H1 (cell line): ENCODE results near the gene C5orf24. TPM values are rescaled to one million over a fixed set of nuclear protein-coding genes. Genes with fewer than 3 reads are reported as not detected.

ENCODE experiments used
- CTCF ChIA-PET: fragments of 300-600 bp; sonication (Branson Sonifier 250); formaldehyde crosslinking; loops from one replicate; lab custom pipeline; 2021; ENCODE audit not compliant: partially characterized antibody; lab: Charles Lee
- POLR2A ChIA-PET: fragments of 300-600 bp; sonication (Branson Sonifier 250); formaldehyde crosslinking; loops from one replicate; lab custom pipeline; 2021; ENCODE audit warnings: inconsistent platforms; ENCODE audit not compliant: partially characterized antibody; lab: Charles Lee
- DNase-seq, 2 experiments: peaks; one replicate each; pipeline versions ENCODE4 v3.0.0 to v3.0.0-alpha.2; 2010 to 2022; ENCODE audit warnings: low spot score in 2 of 2, low read depth in 1 of 2, mixed read lengths in 1 of 2
- FAIRE-seq: peaks from 2 replicates; lab custom pipeline; 2011; peaks lifted over from hg19 to GRCh38; lab: Jason Lieb, UNC
- H2AFZ ChIP-seq: 2 replicates; pipeline ENCODE4 v1.8.1; 2012; ENCODE audit warnings: low read length, inconsistent platforms
- H2AK5ac ChIP-seq: 2 replicates; pipeline ENCODE4 v1.6.1; 2013; ENCODE audit warnings: low read depth, low read length
- H2BK120ac ChIP-seq: replicated peaks from 2 replicates; pipeline ENCODE3; 2013; ENCODE audit warnings: low read depth, low read length, inconsistent platforms
- H2BK12ac ChIP-seq: 2 replicates; pipeline ENCODE4 v1.6.1; 2013; ENCODE audit warnings: low read depth, low read length
- H2BK15ac ChIP-seq: 2 replicates; pipeline ENCODE4 v1.6.1; 2013; ENCODE audit warnings: low read length
- H2BK20ac ChIP-seq: 2 replicates; pipeline ENCODE4 v1.6.1; 2013; ENCODE audit warnings: low read length
- H2BK5ac ChIP-seq: 2 replicates; pipeline ENCODE4 v1.6.1; 2013; ENCODE audit warnings: low read depth, low read length
- H3K14ac ChIP-seq: 2 replicates; pipeline ENCODE4 v1.6.1; 2013; ENCODE audit warnings: inconsistent platforms; ENCODE audit not compliant: insufficient read length
- H3K18ac ChIP-seq: 2 replicates; pipeline ENCODE4 v1.6.1; 2013; ENCODE audit warnings: low read length; ENCODE audit errors: extremely low read depth
- H3K23ac ChIP-seq: 2 replicates; pipeline ENCODE4 v1.6.1; 2013; ENCODE audit warnings: inconsistent platforms; ENCODE audit not compliant: insufficient read length
- H3K23me2 ChIP-seq: 2 replicates; pipeline ENCODE4 v1.6.1; 2013; ENCODE audit warnings: low read depth, low read length
- H3K27ac ChIP-seq: 2 replicates; pipeline ENCODE4 v1.6.1; 2011; ENCODE audit warnings: low read depth, low read length, inconsistent platforms
- H3K27me3 ChIP-seq, 4 experiments: replicated peaks in 1 of 4; 1 replicate in 1 of 4; 2 replicates in 3 of 4; pipeline versions ENCODE4 v1.6.1 to v1.8.1; 2011 to 2013; ENCODE audit warnings: low read length in 3 of 4, mild to moderate bottlenecking in 3 of 4, inconsistent platforms in 2 of 4, mixed read lengths in 2 of 4, moderate library complexity in 1 of 4; ENCODE audit not compliant: control insufficient read depth in 3 of 4, insufficient read depth in 3 of 4; ENCODE audit errors: extremely low read depth in 1 of 4
- H3K36me3 ChIP-seq, 4 experiments: 2 replicates each; pipeline versions ENCODE4 v1.6.1 to v1.8.1; 2011 to 2013; ENCODE audit warnings: mild to moderate bottlenecking in 4 of 4, low read length in 3 of 4, moderate library complexity in 2 of 4, control low read depth in 1 of 4, inconsistent platforms in 1 of 4; ENCODE audit not compliant: insufficient read depth in 4 of 4, control insufficient read depth in 2 of 4
- H3K4ac ChIP-seq: replicated peaks from 2 replicates; pipeline ENCODE3; 2013; ENCODE audit warnings: low read length, low read depth, mixed read lengths, inconsistent platforms; ENCODE audit not compliant: insufficient read length
- H3K4me1 ChIP-seq, 4 experiments: replicated peaks in 1 of 4; 1 replicate in 1 of 4; 2 replicates in 3 of 4; pipeline versions ENCODE4 v1.6.1 to v1.8.1; 2011 to 2013; ENCODE audit warnings: low read length in 3 of 4, inconsistent platforms in 2 of 4, mixed read lengths in 1 of 4; ENCODE audit not compliant: insufficient read depth in 4 of 4, control insufficient read depth in 3 of 4
- H3K4me2 ChIP-seq, 2 experiments: 2 replicates each; pipeline versions ENCODE4 v1.6.1 to v1.8.1; 2011 to 2013; ENCODE audit warnings: low read depth in 2 of 2, low read length in 2 of 2, control low read depth in 1 of 2, inconsistent platforms in 1 of 2, mild to moderate bottlenecking in 1 of 2; ENCODE audit not compliant: insufficient read depth in 1 of 2
- H3K4me3 ChIP-seq, 4 experiments: fragments of 200-600, 300-600 bp in 1 of 4; sonication (generic), shearing (Covaris generic), sonication (Bioruptor Twin) in 1 of 4; 2 replicates each; pipeline versions ENCODE4 v1.5.1 to v1.8.1; 2011 to 2016; ENCODE audit warnings: low read length in 4 of 4, low read depth in 3 of 4, control low read depth in 2 of 4, inconsistent platforms in 2 of 4, mild to moderate bottlenecking in 2 of 4, mixed read lengths in 1 of 4, moderate library complexity in 1 of 4; ENCODE audit not compliant: insufficient read depth in 2 of 4; ENCODE audit errors: extremely low read depth in 1 of 4
- H3K56ac ChIP-seq: replicated peaks from 2 replicates; pipeline ENCODE3; 2013; ENCODE audit warnings: low read depth, mild to moderate bottlenecking, mixed read lengths, low read length, inconsistent platforms; ENCODE audit not compliant: insufficient read length
- H3K79me1 ChIP-seq: 2 replicates; pipeline ENCODE4 v1.6.1; 2013; ENCODE audit warnings: low read depth, low read length, control low read depth
- H3K79me2 ChIP-seq, 2 experiments: 2 replicates each; pipeline versions ENCODE4 v1.6.1 to v1.8.1; 2012 to 2013; ENCODE audit warnings: low read length in 2 of 2, mild to moderate bottlenecking in 2 of 2, inconsistent platforms in 1 of 2; ENCODE audit not compliant: insufficient read depth in 2 of 2, control insufficient read depth in 1 of 2
- H3K9ac ChIP-seq, 4 experiments: replicated peaks in 1 of 4; 1 replicate in 1 of 4; 2 replicates in 3 of 4; pipeline versions ENCODE4 v1.6.1 to v1.8.1; 2011 to 2013; ENCODE audit warnings: low read depth in 3 of 4, low read length in 3 of 4, control low read depth in 2 of 4, mild to moderate bottlenecking in 2 of 4, moderate library complexity in 2 of 4, inconsistent platforms in 1 of 4; ENCODE audit errors: extremely low read depth in 1 of 4
- H3K9me3 ChIP-seq, 2 experiments: 2 replicates each; pipeline versions ENCODE4 v1.6.1 to v1.8.1; 2012 to 2013; ENCODE audit warnings: mild to moderate bottlenecking in 2 of 2, moderate library complexity in 2 of 2, control low read depth in 1 of 2, inconsistent platforms in 1 of 2, low read depth in 1 of 2, low read length in 1 of 2, mixed read lengths in 1 of 2; ENCODE audit not compliant: insufficient read depth in 2 of 2
- H4K20me1 ChIP-seq, 2 experiments: replicated peaks in 1 of 2; 2 replicates each; pipeline versions ENCODE3 to v1.8.1; 2011 to 2013; ENCODE audit warnings: inconsistent platforms in 2 of 2, low read length in 2 of 2, mild to moderate bottlenecking in 1 of 2; ENCODE audit not compliant: insufficient read depth in 2 of 2, control insufficient read depth in 1 of 2
- H4K5ac ChIP-seq: 2 replicates; pipeline ENCODE4 v1.6.1; 2013; ENCODE audit warnings: low read length, low read depth, mixed read lengths, inconsistent platforms; ENCODE audit not compliant: insufficient read length
- H4K8ac ChIP-seq: 2 replicates; pipeline ENCODE4 v1.8.0; 2013; ENCODE audit warnings: mild to moderate bottlenecking, moderate library complexity, low read length, inconsistent platforms; ENCODE audit not compliant: insufficient read depth; ENCODE audit errors: extremely low read depth
- H4K91ac ChIP-seq: replicated peaks from 2 replicates; pipeline ENCODE3; 2013; ENCODE audit warnings: low read length, mixed read lengths, inconsistent platforms; ENCODE audit not compliant: insufficient read length
- BACH1 ChIP-seq: IDR thresholded peaks from 2 replicates; pipeline ENCODE4 v1.6.1; 2012; ENCODE audit warnings: low read length, improper control_type of control experiment
- BCL11A ChIP-seq, 2 experiments: IDR thresholded peaks; one replicate each; pipeline ENCODE4 v1.6.1; 2011; ENCODE audit warnings: low read depth in 2 of 2, low read length in 2 of 2, mild to moderate bottlenecking in 2 of 2
- CBX5 ChIP-seq: fragments of 300-800, 300-1000 bp; sonication (generic); IDR thresholded peaks from 2 replicates; pipeline ENCODE4 v1.7.1; 2016; ENCODE audit warnings: antibody characterized with exemption, low read length, low read depth
- CREB1 ChIP-seq: IDR thresholded peaks from 2 replicates; pipeline ENCODE4 v1.6.1; 2012; ENCODE audit warnings: inconsistent platforms
- EP300 ChIP-seq, 2 experiments: IDR thresholded peaks; 1 replicate in 1 of 2; 2 replicates in 1 of 2; pipeline ENCODE4 v1.6.1; 2011 to 2012; ENCODE audit warnings: low read depth in 2 of 2, low read length in 2 of 2, mild to moderate bottlenecking in 2 of 2, borderline replicate concordance in 1 of 2, inconsistent platforms in 1 of 2, moderate library complexity in 1 of 2
- NRF1 ChIP-seq: IDR thresholded peaks from 2 replicates; pipeline ENCODE4 v1.6.1; 2011; ENCODE audit warnings: mild to moderate bottlenecking, low read depth, low read length, improper control_type of control experiment
- POLR2A ChIP-seq, 2 experiments: IDR thresholded peaks; 1 replicate in 1 of 2; 2 replicates in 1 of 2; pipeline ENCODE4 v1.6.1; 2011; ENCODE audit warnings: low read depth in 2 of 2, low read length in 2 of 2, mild to moderate bottlenecking in 2 of 2; ENCODE audit errors: control extremely low read depth in 1 of 2
- SAP30 ChIP-seq: fragments of 300-600 bp; sonication (generic); IDR thresholded peaks from 2 replicates; pipeline ENCODE4 v1.7.1; 2012; ENCODE audit warnings: low read length, moderate library complexity, mild to moderate bottlenecking, inconsistent platforms; ENCODE audit not compliant: insufficient read depth, insufficient replicate concordance
- SIN3A ChIP-seq, 2 experiments: IDR thresholded peaks in 1 of 2; conservative IDR thresholded peaks in 1 of 2; 2 replicates each; pipeline ENCODE4 v1.6.1; 2011 to 2012; ENCODE audit warnings: low read length in 2 of 2, improper control_type of control experiment in 1 of 2, low read depth in 1 of 2, mild to moderate bottlenecking in 1 of 2
- SIRT6 ChIP-seq: IDR thresholded peaks from one replicate; pipeline ENCODE4 v1.7.1; 2012; ENCODE audit warnings: low read length, inconsistent platforms
- TEAD4 ChIP-seq: IDR thresholded peaks from 2 replicates; pipeline ENCODE4 v1.6.1; 2012; ENCODE audit warnings: low read depth, low read length, inconsistent platforms, mixed read lengths
- WGBS, 2 experiments: shearing (Covaris generic) in 1 of 2; methylation state at CpG; one replicate each; pipeline versions ENCODE4 v1.1.6 to v1.1.7; 2013 to 2015; ENCODE audit warnings: low lambda C conversion rate in 2 of 2, mixed read lengths in 2 of 2, inconsistent platforms in 1 of 2, low coverage in 1 of 2, missing lambda C conversion rate in 1 of 2; ENCODE audit not compliant: insufficient replicate concordance in 2 of 2, insufficient coverage in 1 of 2, insufficient read length in 1 of 2; ENCODE audit errors: extremely low coverage in 1 of 2, missing lambda C conversion rate in 1 of 2; 5-methylcytosine and 5-hydroxymethylcytosine counted together
- polyA plus RNA-seq, 7 experiments: library from polyadenylated mRNA; depleted of rRNA in 3 of 7; stranded (reverse) in 5 of 7; unstranded in 2 of 7; fragments of >200 nt in 5 of 7; fragments of 200-250 nt in 2 of 7; gene quantifications; 1 replicate in 5 of 7; 2 replicates in 1 of 7; 4 replicates in 1 of 7; pipeline versions ENCODE4 v1.2.1 to v1.2.3, GENCODE V29; 2011 to 2013; ENCODE audit warnings: missing spikeins in 2 of 7, mixed read lengths in 2 of 7
- total RNA-seq: library from RNA; stranded (reverse); fragmentation: NEBNext Ultra II Directional; extraction: Animal tissue kit (Norgen Biotek cat#: 25700); gene quantifications from 2 replicates; pipeline ENCODE4 v1.2.1, GENCODE V29; 2021

C5orf24 gene
- total and polyA plus RNA-seq, 2 of the 8 experiments (the other 6 are each of a cell fraction or from before 2014, with no cell fraction given), result 11.1 to 20.2 TPM

- Histone ChIP-seq H2BK5ac (peak within 1 kb of the TSS; percentile 95), H2BK20ac (no peak within 1 kb of the TSS; the same call in 1 of the 2 replicates), H3K56ac (peak within 1 kb of the TSS; percentile 99), H3K14ac (no peak within 1 kb of the TSS), H3K4me3 (peak within 1 kb of the TSS; percentile 73 to 93 (median 78)), H3K9ac (peak within 1 kb of the TSS; percentile 79 to 90 (median 86)), H3K27me3 (no peaks in the 10 kb centered on the region), H2BK12ac (peak within 1 kb of the TSS; percentile 75; the same call in 1 of the 2 replicates), H3K9me3 (no peaks in the 10 kb centered on the region), H3K79me2 (no peaks in the 10 kb centered on the region; a peak in 2 of 4 replicates), H3K36me3 (no peaks in the 10 kb centered on the region), H3K4me2 (peak within 1 kb of the TSS; percentile 78 to 87), H2BK15ac (peak within 1 kb of the TSS; percentile 92; the same call in 1 of the 2 replicates), H4K20me1 (no peaks in the 10 kb centered on the region), H3K18ac (peak within 1 kb of the TSS; percentile 98), H4K8ac (peak within 1 kb of the TSS; percentile 99), H3K27ac (peak within 1 kb of the TSS; percentile 79; the same call in 1 of the 2 replicates), H3K23ac (no peak within 1 kb of the TSS), H4K91ac (peak within 1 kb of the TSS; percentile 98), H3K4me1 (peaks cover 0 to 12% (median 8%) of the 10 kb centered on the region in 4 experiments; a peak in 6 of 7 replicates), H3K4ac (peak within 1 kb of the TSS; percentile 73), H3K23me2 (peaks cover 9% of the 10 kb centered on the region), H2AFZ (peak within 1 kb of the TSS; percentile 96), H2BK120ac (peak within 1 kb of the TSS; percentile 89), H2AK5ac (no peak within 1 kb of the TSS), H3K79me1 (0 out of 2 replicates have a peak, but pooled peaks cover 3% of the 10 kb centered on the region), H4K5ac (peak within 1 kb of the TSS; percentile 97)
- ChIA-PET CTCF (interaction anchor here (0.6 to 1.2 kb wide), 4 partner anchors 10 to 36 kb away, joined by 3 to 6 read pairs (median 3); no protein-coding TSS in a partner anchor), POLR2A (interaction anchor here (0.6 to 5.6 kb wide), 15 partner anchors 9 to 529 kb away, joined by 3 to 54 read pairs (median 4); partner anchors contain the start of genes C5orf24 and PCBD2)
- peak; percentile 61 to 89 for DNase-seq
- WGBS, 2 experiments, result 3% methylated on average over 79 of the region's 79 CpGs; no CpG with 5 or more reads in 1 of the 2 experiments
- no peak for FAIRE-seq
- TF ChIP-seq SIRT6, result no peak
- peak in 1 of 2 experiments; percentile 47; a peak in 1 of 4 replicates for TF ChIP-seq SIN3A (conservative IDR thresholded peaks at IDR 0.05 in 1 of 2, IDR thresholded peaks at IDR 0.05 in 1 of 2; ENCODE audit: low read depth in 1 of 2, low read length in 2 of 2)
- TF ChIP-seq CREB1, result peak; percentile 55; the same call in 1 of the 2 replicates
- TF ChIP-seq NRF1, result no peak
- TF ChIP-seq CBX5, result no peak
- TF ChIP-seq TEAD4, result peak; percentile 21; the same call in 1 of the 2 replicates
- TF ChIP-seq POLR2A (IDR thresholded peaks at IDR 0.05; ENCODE audit: control extremely low read depth in 1 of 2, low read depth in 2 of 2, low read length in 2 of 2), result peak in 1 of 2 experiments; percentile 91; a peak in 2 of 3 replicates
- TF ChIP-seq SAP30, result no peak
- TF ChIP-seq BACH1, result no peak
- TF ChIP-seq BCL11A (IDR thresholded peaks at IDR 0.05; ENCODE audit: low read depth in 2 of 2, low read length in 2 of 2), result no peak
- no peak for TF ChIP-seq EP300 (IDR thresholded peaks at IDR 0.05; ENCODE audit: borderline replicate concordance in 1 of 2, low read depth in 2 of 2, low read length in 2 of 2)
Measured at GRCh38 chr5:134873987-134874830, 28.4 kb downstream of the C5orf24 start, which contains the start of gene TXNDC15. TXNDC15 (plus strand) TSS chr5:134874371; CDS start chr5:134874428, 57 bp downstream.
